Tibial nerve (tissue), 4 donors: ENCODE results near the gene YPEL2. TPM values are rescaled to one million over a fixed set of nuclear protein-coding genes. Genes with fewer than 3 reads are reported as not detected.

Source experiments
- DNase-seq, 2 donors: peaks; one replicate each; pipeline ENCODE4 v3.0.0-alpha.2; 2019; ENCODE audit warnings: low spot score in 2 of 2
- H3K27ac ChIP-seq, 4 donors: fragments of 200-600 bp; sonication (generic) in 3 of 4; one replicate each; pipeline ENCODE4 v1.5.1; 2017 to 2019; ENCODE audit warnings: mild to moderate bottlenecking in 1 of 4
- H3K27me3 ChIP-seq, 2 donors: fragments of 200-600 bp; sonication (generic) in 1 of 2; one replicate each; pipeline versions ENCODE4 v1.5.1 to v1.6.0; 2017 to 2019
- H3K36me3 ChIP-seq, 3 donors: fragments of 200-600 bp; sonication (generic); one replicate each; pipeline ENCODE4 v1.5.1; 2018 to 2019
- H3K4me1 ChIP-seq, 4 donors: fragments of 200-600 bp; sonication (generic) in 3 of 4; one replicate each; pipeline ENCODE4 v1.5.1; 2017 to 2019
- H3K4me3 ChIP-seq, 4 donors: fragments of 200-600 bp; sonication (generic) in 3 of 4; one replicate each; pipeline ENCODE4 v1.5.1; 2017 to 2019; ENCODE audit warnings: mild to moderate bottlenecking in 1 of 4, moderate library complexity in 1 of 4
- H3K9me3 ChIP-seq, 4 donors: fragments of 200-600 bp; sonication (generic) in 3 of 4; one replicate each; pipeline ENCODE4 v1.5.1; 2017 to 2019
- EP300 ChIP-seq, 2 donors: sonication (generic); formaldehyde crosslinking; IDR thresholded peaks; one replicate each; pipeline ENCODE4 v1.6.1; 2017; ENCODE audit warnings: antibody characterized with exemption in 2 of 2, mild to moderate bottlenecking in 1 of 2
- POLR2A ChIP-seq, 2 donors: fragments of 450-650 bp; IDR thresholded peaks; one replicate each; pipeline ENCODE4 v1.6.1; 2017; ENCODE audit warnings: antibody characterized with exemption in 2 of 2, mild to moderate bottlenecking in 2 of 2, moderate library complexity in 2 of 2
- WGBS, 2 donors: methylation state at CpG; one replicate each; pipeline ENCODE4 v1.1.5; 2018; 5-methylcytosine and 5-hydroxymethylcytosine counted together
- total RNA-seq, 4 donors: library from RNA; depleted of rRNA; stranded (reverse); fragments of >200 nt; gene quantifications; one replicate each; pipeline ENCODE4 v1.1.0, GENCODE V29; 2016
- TF ChIP-seq, protein P1 (sequence below), 5 experiments: fragments of 200-600 bp in 3 of 5; fragments of 450-650 bp in 2 of 5; sonication (generic) in 3 of 5; IDR thresholded peaks; one replicate each; pipeline ENCODE4 v1.5.1; 2016 to 2019; ENCODE audit warnings: antibody characterized with exemption in 5 of 5, mild to moderate bottlenecking in 3 of 5, moderate library complexity in 2 of 5

Gene YPEL2
- total RNA-seq, 4 donors from 2014 or later, result 33.6 to 59.9 (median 48.7) TPM

GRCh38 chr17:59426031-59426430, 94.6 kb downstream of the YPEL2 start:
- H3K36me3 ChIP-seq, result no peaks in the 10 kb centered on the region
- H3K4me1 ChIP-seq, result peaks cover 0 to 65% (median 21%) of the 10 kb centered on the region in 4 donors
- H3K9me3 ChIP-seq, result no peaks in the 10 kb centered on the region
- TF ChIP-seq POLR2A (IDR thresholded peaks at IDR 0.05) (no peak), EP300 (IDR thresholded peaks at IDR 0.05) (no peak)
- TF ChIP-seq, protein P1, sequence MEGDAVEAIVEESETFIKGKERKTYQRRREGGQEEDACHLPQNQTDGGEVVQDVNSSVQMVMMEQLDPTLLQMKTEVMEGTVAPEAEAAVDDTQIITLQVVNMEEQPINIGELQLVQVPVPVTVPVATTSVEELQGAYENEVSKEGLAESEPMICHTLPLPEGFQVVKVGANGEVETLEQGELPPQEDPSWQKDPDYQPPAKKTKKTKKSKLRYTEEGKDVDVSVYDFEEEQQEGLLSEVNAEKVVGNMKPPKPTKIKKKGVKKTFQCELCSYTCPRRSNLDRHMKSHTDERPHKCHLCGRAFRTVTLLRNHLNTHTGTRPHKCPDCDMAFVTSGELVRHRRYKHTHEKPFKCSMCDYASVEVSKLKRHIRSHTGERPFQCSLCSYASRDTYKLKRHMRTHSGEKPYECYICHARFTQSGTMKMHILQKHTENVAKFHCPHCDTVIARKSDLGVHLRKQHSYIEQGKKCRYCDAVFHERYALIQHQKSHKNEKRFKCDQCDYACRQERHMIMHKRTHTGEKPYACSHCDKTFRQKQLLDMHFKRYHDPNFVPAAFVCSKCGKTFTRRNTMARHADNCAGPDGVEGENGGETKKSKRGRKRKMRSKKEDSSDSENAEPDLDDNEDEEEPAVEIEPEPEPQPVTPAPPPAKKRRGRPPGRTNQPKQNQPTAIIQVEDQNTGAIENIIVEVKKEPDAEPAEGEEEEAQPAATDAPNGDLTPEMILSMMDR (IDR thresholded peaks at IDR 0.05), result no peak
- no peak overlapping the region for H3K4me3 ChIP-seq
- 77% methylated on average over 9 of the region's 9 CpGs for WGBS, 2 donors
- no peaks in the 10 kb centered on the region for H3K27me3 ChIP-seq
- H3K27ac ChIP-seq, result peak overlapping the region; percentile 12 to 72 (median 64)
- DNase-seq, result no peak

GRCh38 chr17:59427425-59427921, 96.0 kb downstream of the YPEL2 start:
- Histone ChIP-seq H3K27me3 (no peaks in the 10 kb centered on the region), H3K9me3 (no peaks in the 10 kb centered on the region), H3K4me1 (peaks cover 0 to 65% (median 21%) of the 10 kb centered on the region in 4 donors), H3K4me3 (no peak overlapping the region), H3K27ac (peak overlapping the region; percentile 48 to 72 (median 62)), H3K36me3 (no peaks in the 10 kb centered on the region)
- WGBS, 2 donors, result 13 to 15% methylated on average over 5 of the region's 5 CpGs
- DNase-seq, result no peak
- TF ChIP-seq POLR2A (IDR thresholded peaks at IDR 0.05), result no peak
- TF ChIP-seq EP300 (IDR thresholded peaks at IDR 0.05), result peak in 1 of 2 donors; percentile 58

- no peak for DNase-seq
- Histone ChIP-seq H3K27ac (peak overlapping the region; percentile 48 to 72 (median 62)), H3K4me3 (no peak overlapping the region), H3K36me3 (no peaks in the 10 kb centered on the region), H3K27me3 (no peaks in the 10 kb centered on the region), H3K4me1 (peaks cover 0 to 63% (median 21%) of the 10 kb centered on the region in 4 donors), H3K9me3 (no peaks in the 10 kb centered on the region)
- 36 to 48% methylated on average over 9 of the region's 9 CpGs for WGBS, 2 donors
- TF ChIP-seq POLR2A (IDR thresholded peaks at IDR 0.05), result no peak
- no peak for TF ChIP-seq EP300 (IDR thresholded peaks at IDR 0.05)
- TF ChIP-seq, protein P1 (IDR thresholded peaks at IDR 0.05), result no peak
Observed at GRCh38 chr17:59427996-59428395, 96.5 kb downstream of the YPEL2 start.

DNA sequence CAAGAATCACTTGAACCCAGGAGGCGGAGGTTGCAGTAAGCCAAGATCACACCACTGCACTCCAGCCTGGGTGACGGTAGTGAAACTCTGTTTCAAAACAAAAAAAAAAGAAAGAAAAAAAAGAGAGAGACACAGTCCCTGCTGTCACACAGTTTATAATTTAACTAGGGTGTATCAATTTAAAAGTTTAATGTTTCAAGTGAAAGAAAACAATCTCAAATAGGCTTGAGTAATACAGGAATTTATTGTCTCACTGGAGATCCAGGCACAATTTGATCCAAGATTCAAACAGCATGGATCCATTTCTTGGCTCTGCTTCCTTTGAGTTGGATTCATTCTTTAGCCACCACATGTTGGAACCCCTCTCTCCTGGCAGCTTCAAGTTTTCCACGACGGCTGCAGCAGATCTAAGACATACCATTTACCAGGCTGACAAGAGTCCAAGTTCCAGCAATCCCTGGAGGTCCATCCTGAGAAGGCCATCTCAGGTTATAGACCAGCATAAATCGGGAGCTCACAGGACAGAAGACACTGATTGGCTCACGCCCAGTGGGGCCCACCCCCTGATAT, 97.5 kb downstream of the YPEL2 start:
- peak overlapping the region in 2 of 4 donors; percentile 70 to 72 for H3K27ac ChIP-seq
- H3K36me3 ChIP-seq, result no peaks in the 10 kb centered on the region
- H3K4me1 ChIP-seq, result peaks cover 0 to 53% (median 21%) of the 10 kb centered on the region in 4 donors
- WGBS, 2 donors, result 63 to 80% methylated on average over 6 of the region's 6 CpGs
- H3K9me3 ChIP-seq, result no peaks in the 10 kb centered on the region
- H3K4me3 ChIP-seq, result no peak overlapping the region
- H3K27me3 ChIP-seq, result no peaks in the 10 kb centered on the region
- no peak for TF ChIP-seq POLR2A (IDR thresholded peaks at IDR 0.05)
- no peak for DNase-seq

DNA sequence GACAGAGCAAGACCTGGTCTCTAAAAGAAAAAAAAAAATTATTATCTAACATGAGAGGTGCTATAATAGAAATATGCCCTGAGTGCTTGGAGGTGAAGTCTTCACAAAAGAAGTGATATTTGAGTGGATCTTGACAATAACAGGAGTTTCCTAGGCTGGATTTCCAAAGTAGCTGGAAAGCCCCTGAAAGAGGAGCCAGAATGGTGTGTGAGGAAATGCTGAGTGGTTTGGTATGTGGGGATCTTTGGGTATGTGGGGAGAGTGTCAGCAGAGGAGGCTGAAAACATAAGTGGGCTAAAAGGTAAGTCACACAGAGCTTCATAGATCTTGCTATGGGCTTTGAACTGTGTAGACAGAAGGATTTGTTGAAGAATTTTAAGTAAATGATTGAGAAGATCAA, 100.1 kb downstream of the YPEL2 start:
- TF ChIP-seq POLR2A (IDR thresholded peaks at IDR 0.05) (no peak), EP300 (IDR thresholded peaks at IDR 0.05) (no peak)
- TF ChIP-seq, protein P1 (IDR thresholded peaks at IDR 0.05), result no peak
- Histone ChIP-seq H3K9me3 (no peaks in the 10 kb centered on the region), H3K27ac (no peak overlapping the region), H3K4me1 (peaks cover 0 to 35% (median 15%) of the 10 kb centered on the region in 4 donors), H3K4me3 (no peak overlapping the region), H3K36me3 (no peaks in the 10 kb centered on the region), H3K27me3 (no peaks in the 10 kb centered on the region)
- DNase-seq, result no peak

GRCh38 chr17:59432657-59433056, 101.2 kb downstream of the YPEL2 start:
- WGBS, 2 donors, result 77% methylated on average over 1 of the region's 1 CpG
- Histone ChIP-seq H3K4me3 (no peak overlapping the region), H3K4me1 (peaks cover 0 to 28% (median 11%) of the 10 kb centered on the region in 4 donors), H3K9me3 (no peaks in the 10 kb centered on the region), H3K27ac (no peak overlapping the region), H3K36me3 (no peaks in the 10 kb centered on the region), H3K27me3 (no peaks in the 10 kb centered on the region)
- no peak for DNase-seq
- TF ChIP-seq EP300 (IDR thresholded peaks at IDR 0.05), result no peak
- TF ChIP-seq, protein P1 (IDR thresholded peaks at IDR 0.05), result no peak
- no peak for TF ChIP-seq POLR2A (IDR thresholded peaks at IDR 0.05)
